ENCODE results near the gene CUL1.
A peak's percentile ranks its signal among the peaks of the same experiment; 100 is the strongest.

- no peak for TF ChIP-seq EZH2 (IDR thresholded peaks at IDR 0.05)
- peak; percentile 28; the same call in 1 of the 2 replicates for TF ChIP-seq POLR2AphosphoS5 (IDR thresholded peaks at IDR 0.05; ENCODE audit: borderline replicate concordance, low read depth, low read length)
Measured at GRCh38 chr7:148835854-148836253, 137.2 kb downstream of the CUL1 start.
